HG02759 (cell line): ENCODE data around the gene ARHGEF19.
A peak's percentile ranks its signal among the peaks of the same experiment; 100 is the strongest.
"Not testable (repeated sequence)": the region's sequence is repeated elsewhere in the genome, so short reads cannot be mapped to it uniquely, and the experiment has no call there.

Source experiments
- ATAC-seq: cut with Tn5 transposase; IDR thresholded peaks from one replicate; pipeline ENCODE4 v1.9.1; 2021; ENCODE audit warnings: mild to moderate bottlenecking, moderate library complexity; ENCODE audit not compliant: unreplicated experiment

ARHGEF19 gene

GRCh38 chr1:16222716-16223115 lies 10.3 kb upstream of the ARHGEF19 start:
- ATAC-seq = not testable (repeated sequence)

- ATAC-seq = no peak
These were observed 9.0 kb upstream of the ARHGEF19 start for GRCh38 chr1:16221499-16221898.

- no peak for ATAC-seq
These were observed 7.6 kb upstream of the ARHGEF19 start for GRCh38 chr1:16219968-16220500.

GRCh38 chr1:16218674-16219071 lies 6.2 kb upstream of the ARHGEF19 start:
- no peak for ATAC-seq

- ATAC-seq = no peak
These were observed 5.7 kb upstream of the ARHGEF19 start for GRCh38 chr1:16218014-16218673.

- peak; percentile 92 for ATAC-seq
These were observed 4.8 kb upstream of the ARHGEF19 start for GRCh38 chr1:16217061-16217785.

- peak; percentile 40 for ATAC-seq
These were observed 3.7 kb upstream of the ARHGEF19 start for GRCh38 chr1:16215882-16216753.

GRCh38 chr1:16215240-16215639 lies 2.8 kb upstream of the ARHGEF19 start:
- not testable (repeated sequence) for ATAC-seq

- ATAC-seq = not testable (repeated sequence)
These were observed 1.1 kb upstream of the ARHGEF19 start for GRCh38 chr1:16213544-16213943.

GRCh38 chr1:16213013-16213412 lies 561 bp upstream of the ARHGEF19 start:
- ATAC-seq = no peak

GRCh38 chr1:16211824-16212223 lies 628 bp downstream of the ARHGEF19 start:
- no peak for ATAC-seq

- ATAC-seq = no peak
These were observed 1.9 kb downstream of the ARHGEF19 start for GRCh38 chr1:16210581-16210980.

GRCh38 chr1:16209847-16210407 lies 2.5 kb downstream of the ARHGEF19 start:
- no peak for ATAC-seq

- ATAC-seq = no peak
These were observed 3.2 kb downstream of the ARHGEF19 start for GRCh38 chr1:16209132-16209846.

GRCh38 chr1:16208270-16208987 lies 4.0 kb downstream of the ARHGEF19 start:
- ATAC-seq = no peak

GRCh38 chr1:16207318-16208269 lies 4.9 kb downstream of the ARHGEF19 start:
- ATAC-seq = no peak

GRCh38 chr1:16206547-16207317 lies 5.7 kb downstream of the ARHGEF19 start:
- peak; percentile 77 for ATAC-seq
